ENCODE results near the gene DCLK2. TPM values are rescaled to one million over a fixed set of nuclear protein-coding genes. Genes with fewer than 3 reads are reported as not detected.

Gene DCLK2
- total RNA-seq, 1 donor from 2014 or later, result not detected

DNA sequence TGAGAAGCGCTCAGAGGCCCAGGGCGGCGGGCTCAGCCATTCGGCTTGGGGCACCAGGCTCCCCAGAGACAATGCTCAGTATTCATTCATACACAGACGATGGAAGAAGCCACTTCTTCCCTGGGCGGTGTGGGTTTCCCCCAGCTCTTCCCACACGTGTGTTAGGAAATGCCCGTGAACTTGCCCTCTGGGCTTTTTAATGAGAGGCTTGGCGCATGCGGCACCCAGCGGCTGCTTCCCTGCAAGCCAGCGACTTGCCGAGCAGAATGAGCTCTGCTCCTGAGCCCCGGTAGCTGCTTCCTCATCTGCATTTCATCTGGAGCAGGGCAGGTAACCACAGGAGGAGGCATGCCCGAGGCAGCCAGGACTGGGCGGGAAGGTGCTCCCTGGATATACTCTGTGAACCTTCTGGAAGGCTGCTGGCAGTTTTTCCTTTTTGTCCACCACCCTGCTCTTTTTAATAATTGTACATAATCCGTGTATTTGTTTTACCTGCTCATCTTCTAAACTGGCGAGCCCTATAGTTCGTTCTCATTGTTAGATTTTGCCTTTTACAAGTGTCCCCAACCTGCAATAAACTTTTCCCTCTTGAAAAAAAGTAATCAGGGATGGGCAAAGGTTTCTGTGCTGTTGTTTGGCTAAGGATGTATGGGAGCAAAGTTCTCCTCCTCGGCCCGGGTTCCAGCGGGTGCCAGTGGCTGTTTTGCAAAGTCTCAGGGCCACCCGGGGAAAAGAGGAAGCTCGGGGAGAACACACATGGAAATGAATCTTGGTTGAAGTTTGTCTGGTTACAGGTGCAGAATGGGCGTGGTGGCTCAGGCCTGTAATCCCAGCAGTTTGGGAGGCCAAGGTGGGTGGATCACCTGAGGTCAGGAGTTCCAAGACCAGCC lies 178.8 kb downstream of the DCLK2 start:
- intact Hi-C loops (cut with micrococcal nuclease), result no loop called here
- H3K36me3 Mint-ChIP-seq (ENCODE audit: low read depth), result no peaks in the 10 kb centered on the region
- no peaks in the 10 kb centered on the region for H3K27me3 Mint-ChIP-seq
- H3K4me1 Mint-ChIP-seq, result no peaks in the 10 kb centered on the region
- DNase-seq, result no peak
- H3K9me3 Mint-ChIP-seq, result no peaks in the 10 kb centered on the region
- H3K27ac Mint-ChIP-seq, result no peak overlapping the region
- no peak overlapping the region for H3K4me3 Mint-ChIP-seq

DNA sequence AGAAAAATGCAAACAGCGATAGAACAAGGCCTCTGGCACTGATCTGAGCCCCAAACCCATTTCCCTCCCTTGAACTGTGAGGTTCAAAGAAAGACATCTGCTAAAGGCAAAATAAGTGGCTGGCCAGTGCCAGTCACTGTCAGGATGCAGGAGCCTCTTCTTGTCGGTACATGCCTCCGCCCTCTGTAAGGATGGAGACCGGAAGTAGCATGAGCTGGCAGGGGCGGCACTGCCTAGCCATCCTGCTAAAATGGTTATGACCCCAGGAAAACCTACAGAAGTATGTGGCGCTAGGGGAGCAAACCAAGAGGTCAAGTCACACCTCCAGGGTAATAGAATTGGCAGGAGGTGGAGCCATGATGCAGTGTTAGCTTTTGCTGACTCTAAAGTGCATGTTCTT lies 180.3 kb downstream of the DCLK2 start:
- Mint-ChIP-seq H3K36me3 (ENCODE audit: low read depth) (no peaks in the 10 kb centered on the region), H3K27ac (no peak overlapping the region)

DNA sequence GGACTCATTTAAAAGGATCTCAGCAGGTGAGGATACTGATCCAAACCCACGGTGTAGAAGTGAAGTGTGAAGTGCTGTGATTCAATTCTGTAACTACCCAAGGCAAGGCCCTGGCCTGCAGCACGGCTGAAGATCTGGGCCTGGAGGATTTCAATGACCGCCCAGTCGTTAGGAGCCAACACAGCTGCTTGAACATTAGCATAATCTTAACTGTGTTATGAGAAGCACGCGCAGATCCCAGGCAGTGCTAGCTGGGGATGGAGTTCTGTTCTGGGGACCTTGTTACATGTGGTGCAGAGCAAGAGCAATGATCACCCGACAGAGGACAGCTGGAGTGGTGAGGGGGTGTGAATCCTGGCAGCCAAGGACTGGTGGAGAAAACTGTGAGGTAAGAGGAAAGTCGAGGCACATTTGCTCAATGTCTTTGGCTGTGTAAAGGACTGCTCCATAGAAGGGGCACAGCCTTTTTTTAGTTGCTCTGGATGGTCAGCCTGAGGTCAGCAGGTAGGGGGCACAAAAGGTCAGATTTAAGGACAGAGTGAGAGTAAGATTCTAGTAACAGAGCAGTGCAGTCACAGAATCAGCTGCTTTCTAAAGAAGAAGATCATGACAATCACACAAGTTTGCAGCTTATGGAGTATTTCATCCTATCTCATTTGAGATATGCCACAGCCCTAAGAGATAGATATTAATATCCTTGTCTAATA lies 181.8 kb downstream of the DCLK2 start:
- no peak overlapping the region for H3K4me3 Mint-ChIP-seq
- no peaks in the 10 kb centered on the region for H3K4me1 Mint-ChIP-seq
- H3K36me3 Mint-ChIP-seq (ENCODE audit: low read depth), result peaks cover 4% of the 10 kb centered on the region
- H3K9me3 Mint-ChIP-seq, result no peaks in the 10 kb centered on the region
- intact Hi-C loops (cut with micrococcal nuclease), result no loop called here
- H3K27ac Mint-ChIP-seq, result no peak overlapping the region
- no peak for DNase-seq
- no peaks in the 10 kb centered on the region for H3K27me3 Mint-ChIP-seq

More for the DNA sequence above, 180.3 kb downstream of the DCLK2 start:
- no peak for DNase-seq
- Mint-ChIP-seq H3K9me3 (no peaks in the 10 kb centered on the region), H3K4me3 (no peak overlapping the region), H3K4me1 (no peaks in the 10 kb centered on the region), H3K27me3 (no peaks in the 10 kb centered on the region)
- intact Hi-C loops (cut with micrococcal nuclease), result no loop called here

DNA sequence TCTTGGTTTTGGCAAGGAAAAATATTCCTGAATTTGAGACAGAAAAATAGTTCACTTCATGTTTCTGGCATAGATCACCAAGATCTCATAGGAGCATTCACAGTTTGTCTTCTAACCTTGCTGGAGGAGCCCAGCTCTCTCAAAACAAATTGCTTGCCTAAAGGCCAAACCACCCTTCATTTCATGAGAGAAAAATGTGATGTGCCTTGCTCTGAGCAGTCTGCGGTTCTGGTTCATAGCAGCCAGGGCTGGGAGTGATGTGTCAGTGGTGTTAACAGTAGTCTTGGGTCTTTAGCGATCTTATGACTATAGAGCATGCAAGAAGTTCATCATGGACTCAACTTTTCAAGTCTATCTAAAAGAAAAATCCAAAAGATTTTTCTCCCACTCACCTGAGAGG lies 183.3 kb downstream of the DCLK2 start:
- no peak overlapping the region for H3K4me3 Mint-ChIP-seq
- no peaks in the 10 kb centered on the region for H3K9me3 Mint-ChIP-seq
- H3K4me1 Mint-ChIP-seq, result no peaks in the 10 kb centered on the region
- DNase-seq, result no peak
- intact Hi-C loops (cut with micrococcal nuclease), result no loop called here
- H3K36me3 Mint-ChIP-seq (ENCODE audit: low read depth), result peaks cover 4% of the 10 kb centered on the region
- no peaks in the 10 kb centered on the region for H3K27me3 Mint-ChIP-seq
- H3K27ac Mint-ChIP-seq, result no peak overlapping the region

DNA sequence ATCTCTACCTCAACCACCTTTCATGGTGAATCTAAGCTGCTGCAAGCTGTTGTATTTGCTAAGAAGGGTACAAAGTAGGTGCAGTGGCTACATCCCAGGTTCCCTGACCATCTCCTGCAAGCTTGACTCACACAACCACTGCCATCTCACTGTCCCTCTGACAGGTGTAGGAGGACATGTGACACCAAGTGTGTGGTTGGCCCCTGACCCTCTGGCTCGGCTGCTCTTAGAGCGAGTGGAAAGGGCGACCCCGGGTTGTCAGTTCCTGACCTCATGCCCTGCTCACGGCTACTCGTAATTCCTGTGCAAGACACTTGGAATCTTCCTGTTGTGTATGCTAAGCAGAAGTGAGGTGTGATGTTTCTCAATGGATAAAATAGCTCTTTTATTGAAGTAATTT lies 184.4 kb downstream of the DCLK2 start:
- Mint-ChIP-seq H3K4me3 (no peak overlapping the region), H3K9me3 (no peaks in the 10 kb centered on the region), H3K27me3 (no peaks in the 10 kb centered on the region), H3K4me1 (no peaks in the 10 kb centered on the region), H3K27ac (no peak overlapping the region), H3K36me3 (ENCODE audit: low read depth) (peaks cover 8% of the 10 kb centered on the region)
- intact Hi-C loops (cut with micrococcal nuclease), result no loop called here
- DNase-seq, result no peak

DNA sequence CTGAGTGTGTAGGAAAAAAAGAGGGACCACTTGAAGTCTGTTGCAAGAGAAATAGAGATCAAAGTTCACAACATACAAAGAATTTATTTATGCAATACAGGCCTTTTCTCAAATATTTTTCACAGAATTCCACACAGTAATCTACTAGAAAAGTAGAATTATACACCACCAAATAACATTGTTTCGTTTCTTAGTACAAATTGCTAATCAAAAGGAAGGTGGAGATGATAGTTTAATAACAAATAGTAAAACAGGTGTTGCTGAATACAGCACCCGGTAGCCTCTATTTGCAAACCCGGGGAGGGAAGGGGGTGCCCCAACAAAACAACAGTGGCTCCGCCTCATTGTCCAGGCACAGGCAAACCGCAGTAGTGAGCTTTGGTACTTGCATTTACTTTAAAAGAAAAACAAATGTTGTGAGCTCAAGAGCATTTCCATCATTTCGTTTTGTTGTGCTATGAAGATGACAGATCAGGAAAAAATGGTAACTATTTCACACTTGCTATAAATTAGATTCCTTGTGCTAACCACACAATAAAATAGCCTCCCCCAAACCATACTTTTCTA lies 186.4 kb downstream of the DCLK2 start:
- no peaks in the 10 kb centered on the region for H3K9me3 Mint-ChIP-seq
- H3K4me3 Mint-ChIP-seq, result no peak overlapping the region
- H3K27ac Mint-ChIP-seq, result no peak overlapping the region
- intact Hi-C loops (cut with micrococcal nuclease), result no loop called here
- DNase-seq, result no peak
- peaks cover 13% of the 10 kb centered on the region for H3K36me3 Mint-ChIP-seq (ENCODE audit: low read depth)
- no peaks in the 10 kb centered on the region for H3K27me3 Mint-ChIP-seq
- H3K4me1 Mint-ChIP-seq, result no peaks in the 10 kb centered on the region

DNA sequence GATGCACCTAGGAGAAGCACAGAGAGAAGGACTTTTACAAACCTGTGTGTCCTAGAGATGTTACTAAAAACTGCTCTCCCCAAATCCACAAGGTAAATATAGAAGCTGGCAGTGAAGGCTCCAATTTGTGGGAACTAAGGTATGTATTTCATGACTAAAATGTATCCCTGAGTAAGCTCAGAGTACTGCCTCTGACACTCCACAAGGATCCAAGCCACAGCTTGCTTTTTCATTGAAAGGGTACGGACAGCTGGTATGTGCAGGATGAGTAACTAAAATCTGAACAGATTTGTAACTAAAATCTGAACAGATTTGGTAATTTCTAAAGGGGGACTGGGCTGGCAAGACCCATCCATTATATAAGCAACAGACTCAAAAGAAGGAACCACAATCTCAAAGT lies 187.6 kb downstream of the DCLK2 start:
- Mint-ChIP-seq H3K36me3 (ENCODE audit: low read depth) (peaks cover 23% of the 10 kb centered on the region), H3K4me1 (no peaks in the 10 kb centered on the region), H3K4me3 (no peak overlapping the region), H3K9me3 (no peaks in the 10 kb centered on the region), H3K27ac (no peak overlapping the region), H3K27me3 (no peaks in the 10 kb centered on the region)
- intact Hi-C loops (cut with micrococcal nuclease), result no loop called here
- no peak for DNase-seq

DNA sequence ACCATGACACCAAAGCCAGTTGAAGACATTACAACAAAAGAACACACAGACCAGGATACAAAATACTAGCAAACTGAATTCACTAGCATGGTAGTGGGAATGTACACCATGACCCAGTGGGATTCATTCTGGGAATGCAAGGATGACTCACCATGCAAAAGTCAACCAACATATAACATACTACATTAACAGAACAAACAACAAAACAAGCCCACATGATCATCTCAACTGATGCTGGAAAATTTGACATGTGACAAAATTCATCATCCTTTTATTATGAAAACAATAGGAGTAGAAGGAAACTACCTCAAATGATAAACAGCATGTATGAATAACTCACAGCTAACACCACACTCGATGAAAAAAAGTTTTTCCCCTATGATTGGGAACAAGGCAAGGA lies 190.2 kb downstream of the DCLK2 start:
- Mint-ChIP-seq H3K36me3 (ENCODE audit: low read depth) (peaks cover 27% of the 10 kb centered on the region), H3K4me3 (no peak overlapping the region), H3K4me1 (no peaks in the 10 kb centered on the region), H3K9me3 (no peaks in the 10 kb centered on the region), H3K27me3 (no peaks in the 10 kb centered on the region), H3K27ac (no peak overlapping the region)
- no peak for DNase-seq
- intact Hi-C loops (cut with micrococcal nuclease), result no loop called here

DNA sequence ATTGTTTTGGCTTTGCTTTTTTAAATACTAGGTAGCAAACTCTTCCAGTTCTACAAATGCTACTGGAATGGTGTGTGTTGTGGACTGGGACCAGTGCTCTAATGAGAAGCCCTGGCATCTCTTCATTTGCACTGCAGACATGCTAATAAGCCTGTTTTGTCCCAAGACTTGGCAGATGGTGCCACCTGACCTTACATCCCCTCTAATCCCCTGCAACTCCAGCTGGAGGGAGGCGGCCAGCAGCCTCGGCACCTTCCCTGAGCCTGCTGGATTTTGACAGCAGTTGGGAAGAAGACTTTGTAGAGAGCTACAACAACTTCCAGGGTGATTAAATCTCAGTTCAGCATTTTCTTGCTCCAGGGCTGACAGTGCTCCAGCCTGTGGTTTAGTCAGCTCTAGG lies 200.0 kb downstream of the DCLK2 start:
- DNase-seq, result no peak
- H3K36me3 Mint-ChIP-seq (ENCODE audit: low read depth), result peaks cover 35% of the 10 kb centered on the region

DNA sequence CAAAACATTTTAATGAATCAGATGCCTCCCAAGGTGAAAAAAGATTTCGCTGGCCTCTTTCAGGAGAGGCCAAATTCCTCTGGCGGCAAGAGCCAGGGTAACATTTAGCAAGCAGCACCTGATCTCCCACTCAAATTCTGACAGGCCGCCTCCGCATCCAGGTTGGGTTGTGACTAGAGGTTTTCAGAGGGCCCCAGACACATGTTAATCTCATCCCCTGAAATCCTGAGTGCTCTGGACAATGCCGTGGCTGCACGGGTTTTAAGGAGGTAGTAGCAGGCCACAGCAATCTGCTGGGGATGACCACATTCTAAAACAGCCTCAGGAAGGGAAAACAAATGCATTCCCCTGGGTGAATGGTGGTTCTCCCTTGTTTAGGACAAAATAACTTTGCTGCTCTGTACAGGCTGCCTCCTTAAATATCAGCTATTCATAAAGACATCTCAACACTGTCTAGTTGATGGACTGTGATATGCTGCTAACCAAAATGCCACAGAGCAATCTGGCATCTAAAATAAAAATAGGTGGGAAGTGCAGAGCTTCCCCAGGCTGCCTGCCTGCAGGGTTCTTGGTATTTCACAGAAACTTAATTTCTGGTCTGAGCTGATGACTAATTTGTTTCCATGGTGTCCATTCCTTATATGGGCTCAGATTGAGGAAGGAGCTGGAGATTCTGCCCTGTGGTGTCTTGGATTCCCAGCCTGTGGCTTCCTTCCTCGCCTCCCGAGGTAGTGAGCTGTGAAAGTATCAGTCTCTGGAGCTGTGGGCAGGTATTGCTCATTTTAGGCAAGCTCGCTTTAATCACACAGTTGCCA lies 202.0 kb downstream of the DCLK2 start:
- H3K27me3 Mint-ChIP-seq, result no peaks in the 10 kb centered on the region

More for the DNA sequence above, 200.0 kb downstream of the DCLK2 start:
- Mint-ChIP-seq H3K9me3 (peaks cover 11% of the 10 kb centered on the region), H3K4me1 (peaks cover 4% of the 10 kb centered on the region), H3K4me3 (no peak overlapping the region), H3K27me3 (no peaks in the 10 kb centered on the region), H3K27ac (no peak overlapping the region)
- intact Hi-C loops (cut with micrococcal nuclease), result no loop called here

DNA sequence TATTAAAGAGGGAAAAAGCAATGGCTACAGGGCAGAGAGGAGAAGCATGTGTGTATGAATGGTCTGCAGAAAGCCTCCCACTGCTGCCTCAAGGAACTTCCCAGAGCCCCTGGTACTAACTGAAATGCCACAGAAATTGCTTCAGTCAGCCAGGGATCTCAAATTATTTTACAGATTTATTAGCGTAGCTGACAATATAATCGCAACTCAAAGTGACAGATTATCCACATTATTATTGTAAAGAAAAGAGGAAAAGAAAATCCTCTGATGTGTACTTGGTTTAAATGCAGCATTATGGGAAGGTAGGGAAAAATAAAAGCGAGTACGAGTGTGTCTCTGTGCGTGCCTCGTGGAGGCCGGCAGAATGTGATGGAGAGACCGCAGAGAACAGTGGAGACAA lies 202.7 kb downstream of the DCLK2 start:
- intact Hi-C loops (cut with micrococcal nuclease), result no loop called here
- Mint-ChIP-seq H3K27ac (no peak overlapping the region), H3K4me1 (peaks cover 5% of the 10 kb centered on the region), H3K9me3 (peaks cover 7% of the 10 kb centered on the region), H3K4me3 (no peak overlapping the region), H3K27me3 (no peaks in the 10 kb centered on the region), H3K36me3 (ENCODE audit: low read depth) (peaks cover 26% of the 10 kb centered on the region)
- DNase-seq, result no peak

More for the DNA sequence above, 202.0 kb downstream of the DCLK2 start:
- Mint-ChIP-seq H3K27ac (no peak overlapping the region), H3K4me1 (peaks cover 5% of the 10 kb centered on the region), H3K36me3 (ENCODE audit: low read depth) (peaks cover 29% of the 10 kb centered on the region), H3K4me3 (no peak overlapping the region), H3K9me3 (peaks cover 7% of the 10 kb centered on the region)
- intact Hi-C loops (cut with micrococcal nuclease), result no loop called here
- DNase-seq, result no peak

DNA sequence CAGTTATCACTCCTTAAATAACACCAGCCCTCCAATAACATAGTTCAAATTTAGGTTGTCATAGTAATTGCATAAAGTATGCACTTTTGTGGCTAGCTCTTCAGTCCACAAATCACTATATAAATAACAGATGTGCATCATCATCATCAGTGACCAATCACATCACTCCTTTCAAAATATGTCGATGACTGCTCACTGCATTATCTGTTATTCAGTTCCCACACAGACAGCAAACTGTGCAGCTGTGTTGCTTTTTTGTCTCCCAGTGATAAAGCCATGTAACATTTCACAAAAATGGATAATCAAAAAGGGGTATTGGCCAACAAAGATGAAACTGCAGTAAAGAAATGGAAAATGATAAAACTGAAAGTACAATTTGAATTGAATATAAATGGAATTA lies 205.4 kb downstream of the DCLK2 start:
- Mint-ChIP-seq H3K27ac (no peak overlapping the region), H3K9me3 (no peaks in the 10 kb centered on the region), H3K36me3 (ENCODE audit: low read depth) (peaks cover 8% of the 10 kb centered on the region), H3K27me3 (no peaks in the 10 kb centered on the region), H3K4me3 (no peak overlapping the region), H3K4me1 (peaks cover 5% of the 10 kb centered on the region)
- intact Hi-C loops (cut with micrococcal nuclease), result no loop called here
- no peak for DNase-seq

DNA sequence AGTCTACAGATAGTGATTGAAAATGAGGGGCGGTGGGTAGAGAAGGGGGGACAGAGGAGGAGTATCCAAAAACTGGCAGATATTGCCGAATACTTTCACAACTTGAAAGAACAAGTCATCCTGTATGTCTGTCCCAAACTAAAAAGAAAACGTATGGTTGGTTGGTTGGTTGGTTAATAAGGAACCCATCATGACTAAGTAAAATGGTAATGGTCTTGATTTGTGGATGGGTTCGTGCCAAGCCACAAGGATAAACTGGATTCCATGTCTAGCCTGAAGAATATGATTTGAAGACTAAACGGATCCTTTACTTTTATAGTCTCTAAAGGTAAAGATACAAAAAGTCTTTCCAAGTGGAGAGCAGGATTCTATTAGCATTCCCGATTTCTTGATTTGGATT lies 208.4 kb downstream of the DCLK2 start:
- H3K4me1 Mint-ChIP-seq, result peaks cover 3% of the 10 kb centered on the region
- DNase-seq, result no peak
- no peak overlapping the region for H3K4me3 Mint-ChIP-seq
- peaks cover 3% of the 10 kb centered on the region for H3K36me3 Mint-ChIP-seq (ENCODE audit: low read depth)
- no peaks in the 10 kb centered on the region for H3K9me3 Mint-ChIP-seq
- H3K27me3 Mint-ChIP-seq, result no peaks in the 10 kb centered on the region
- intact Hi-C loops (cut with micrococcal nuclease), result no loop called here
- no peak overlapping the region for H3K27ac Mint-ChIP-seq

All from activated CD4-positive, alpha-beta T cell treated with anti-CD3 and anti-CD28 coated beads, Interleukin-2, amount 10 ng/mL, durations not matched to agents 24 days and 14 days (primary cell).